ENCODE measurements around the gene RETN. TPM values are rescaled to one million over a fixed set of nuclear protein-coding genes. Genes with fewer than 3 reads are reported as not detected.

Gene RETN
- total and polyA plus RNA-seq, 2 experiments from 2014 or later: not detected

GRCh38 chr19:7710616-7711015, 41.8 kb downstream of the RETN start:
- TF ChIP-seq CTCF (IDR thresholded peaks at IDR 0.05; ENCODE audit: low read depth, low read length): no peak
- Histone ChIP-seq H3K27ac (no peak overlapping the region), H3K36me3 (no peaks in the 10 kb centered on the region), H3K9me3 (ENCODE audit: low read depth) (no peaks in the 10 kb centered on the region), H3K27me3 (no peaks in the 10 kb centered on the region), H3K4me1 (ENCODE audit: low read depth) (no peaks in the 10 kb centered on the region), H3K4me3 (no peak overlapping the region)
- DNase-seq (ENCODE audit: low read depth in 1 of 2, low spot score in 1 of 2): no peak

- DNase-seq (ENCODE audit: low read depth in 1 of 2, low spot score in 1 of 2): no peak
- Histone ChIP-seq H3K4me1 (ENCODE audit: low read depth) (no peaks in the 10 kb centered on the region), H3K27ac (no peak overlapping the region), H3K36me3 (no peaks in the 10 kb centered on the region), H3K9me3 (ENCODE audit: low read depth) (no peaks in the 10 kb centered on the region), H3K4me3 (no peak overlapping the region), H3K27me3 (peaks cover 2% of the 10 kb centered on the region)
- no peak for TF ChIP-seq CTCF (IDR thresholded peaks at IDR 0.05; ENCODE audit: low read depth, low read length)
Measured at GRCh38 chr19:7715671-7716070, 46.8 kb downstream of the RETN start.

- DNase-seq (ENCODE audit: low read depth in 1 of 2, low spot score in 1 of 2): no peak
- Histone ChIP-seq H3K4me3 (no peak overlapping the region), H3K4me1 (ENCODE audit: low read depth) (no peaks in the 10 kb centered on the region), H3K27me3 (peaks cover 2% of the 10 kb centered on the region), H3K36me3 (no peaks in the 10 kb centered on the region), H3K27ac (no peak overlapping the region), H3K9me3 (ENCODE audit: low read depth) (no peaks in the 10 kb centered on the region)
- no peak for TF ChIP-seq CTCF (IDR thresholded peaks at IDR 0.05; ENCODE audit: low read depth, low read length)
Measured at GRCh38 chr19:7716762-7717161, 47.9 kb downstream of the RETN start.

GRCh38 chr19:7718668-7719067, 49.8 kb downstream of the RETN start:
- TF ChIP-seq CTCF (IDR thresholded peaks at IDR 0.05; ENCODE audit: low read depth, low read length): no peak
- no peaks in the 10 kb centered on the region for H3K36me3 ChIP-seq
- H3K4me1 ChIP-seq (ENCODE audit: low read depth): no peaks in the 10 kb centered on the region
- no peak for DNase-seq (ENCODE audit: low read depth in 1 of 2, low spot score in 1 of 2)
- no peak overlapping the region for H3K4me3 ChIP-seq
- H3K27ac ChIP-seq: no peak overlapping the region
- H3K9me3 ChIP-seq (ENCODE audit: low read depth): no peaks in the 10 kb centered on the region
- H3K27me3 ChIP-seq: peaks cover 5% of the 10 kb centered on the region

Other genes with a start within 250 kb of the RETN start
- 5.5 and 6.5 TPM in 2 replicates for gene PEX11G, start 180.0 kb upstream of the RETN start, total RNA-seq
- 6.1 and 11.2 TPM in 2 replicates for gene PEX11G, start 180.0 kb upstream of the RETN start, polyA plus RNA-seq
- 95.1 and 99.6 TPM in 2 replicates for gene ZNF358, start 152.9 kb upstream of the RETN start, total RNA-seq
- gene ZNF358, start 152.9 kb upstream of the RETN start, polyA plus RNA-seq: 35.4 and 40.7 TPM in 2 replicates
- gene MCOLN1, start 146.4 kb upstream of the RETN start, total RNA-seq: 5.8 and 6.9 TPM in 2 replicates
- gene MCOLN1, start 146.4 kb upstream of the RETN start, polyA plus RNA-seq: 13.7 and 24.7 TPM in 2 replicates
- gene PNPLA6, start 133.3 kb upstream of the RETN start, total RNA-seq: 48.1 and 56.4 TPM in 2 replicates
- 21.5 and 29.3 TPM in 2 replicates for gene PNPLA6, start 133.3 kb upstream of the RETN start, polyA plus RNA-seq
- 10.6 and 10.8 TPM in 2 replicates for gene CAMSAP3, start 73.2 kb upstream of the RETN start, total RNA-seq
- 10.4 and 13.5 TPM in 2 replicates for gene CAMSAP3, start 73.2 kb upstream of the RETN start, polyA plus RNA-seq
- gene XAB2, start 39.5 kb upstream of the RETN start, total RNA-seq: 62.0 and 81.5 TPM in 2 replicates
- 27.5 and 37.1 TPM in 2 replicates for gene XAB2, start 39.5 kb upstream of the RETN start, polyA plus RNA-seq
- 14.9 and 25.0 TPM in 2 replicates for gene PET100, start 39.3 kb upstream of the RETN start, total RNA-seq
- gene PET100, start 39.3 kb upstream of the RETN start, polyA plus RNA-seq: 369 and 404 TPM in 2 replicates
- gene PCP2, start 35.3 kb upstream of the RETN start, total RNA-seq: 0.51 and 2.7 TPM in 2 replicates
- gene PCP2, start 35.3 kb upstream of the RETN start, polyA plus RNA-seq: 0.34 and 0.70 TPM in 2 replicates
- gene STXBP2, start 31.9 kb upstream of the RETN start, total RNA-seq: 16.0 and 33.6 TPM in 2 replicates
- gene STXBP2, start 31.9 kb upstream of the RETN start, polyA plus RNA-seq: 32.7 and 51.2 TPM in 2 replicates
- not detected in 2 replicates for gene MCEMP1, start 8.0 kb downstream of the RETN start, total RNA-seq
- not detected in 2 replicates for gene MCEMP1, start 8.0 kb downstream of the RETN start, polyA plus RNA-seq
- gene TRAPPC5, start 11.8 kb downstream of the RETN start, total RNA-seq: 95.9 and 96.2 TPM in 2 replicates
- gene TRAPPC5, start 11.8 kb downstream of the RETN start, polyA plus RNA-seq: 111 and 120 TPM in 2 replicates
- not detected in 2 replicates for gene FCER2, start 33.1 kb downstream of the RETN start, total RNA-seq
- 0.39 TPM in 1 of 2 replicates, not detected in the other for gene FCER2, start 33.1 kb downstream of the RETN start, polyA plus RNA-seq
- gene CLEC4G, start 63.1 kb downstream of the RETN start, total RNA-seq: not detected in 2 replicates
- gene CLEC4G, start 63.1 kb downstream of the RETN start, polyA plus RNA-seq: not detected in 2 replicates
- not detected in 2 replicates for gene CD209, start 78.5 kb downstream of the RETN start, total RNA-seq
- gene CD209, start 78.5 kb downstream of the RETN start, polyA plus RNA-seq: not detected in 2 replicates
- gene CLEC4M, start 94.2 kb downstream of the RETN start, total RNA-seq: 0.54 TPM in 1 of 2 replicates, not detected in the other
- gene CLEC4M, start 94.2 kb downstream of the RETN start, polyA plus RNA-seq: 0.48 TPM in 1 of 2 replicates, not detected in the other
- 41.9 and 48.6 TPM in 2 replicates for gene EVI5L, start 161.2 kb downstream of the RETN start, total RNA-seq
- 28.7 and 29.1 TPM in 2 replicates for gene EVI5L, start 161.2 kb downstream of the RETN start, polyA plus RNA-seq
- 2.0 and 6.1 TPM in 2 replicates for gene PRR36, start 205.3 kb downstream of the RETN start, total RNA-seq
- gene PRR36, start 205.3 kb downstream of the RETN start, polyA plus RNA-seq: 6.2 and 10.3 TPM in 2 replicates
- 2.4 and 3.5 TPM in 2 replicates for gene LRRC8E, start 219.5 kb downstream of the RETN start, total RNA-seq
- gene LRRC8E, start 219.5 kb downstream of the RETN start, polyA plus RNA-seq: 1.3 TPM in 1 of 2 replicates, not detected in the other
- gene MAP2K7, start 234.8 kb downstream of the RETN start, total RNA-seq: 23.5 and 24.1 TPM in 2 replicates
- gene MAP2K7, start 234.8 kb downstream of the RETN start, polyA plus RNA-seq: 12.4 and 18.6 TPM in 2 replicates
- 0.46 and 3.2 TPM in 2 replicates for gene TGFBR3L, start 245.8 kb downstream of the RETN start, total RNA-seq
- gene TGFBR3L, start 245.8 kb downstream of the RETN start, polyA plus RNA-seq: 2.6 and 11.8 TPM in 2 replicates

Measured in cardiac muscle cell (in vitro differentiated cells and primary cell).